Left ventricle myocardium inferior (tissue), 1 donor: ENCODE results near the gene CTDSPL2. TPM values are rescaled to one million over a fixed set of nuclear protein-coding genes. Genes with fewer than 3 reads are reported as not detected.

ENCODE experiments used
- DNase-seq: peaks from one replicate; pipeline ENCODE4 v3.0.0-alpha.2; 2020
- H3K27ac ChIP-seq: fragments of 200-600 bp; replicated peaks from 2 replicates; pipeline ENCODE4 v1.8.0; 2021
- H3K27me3 ChIP-seq: fragments of 200-600 bp; 2 replicates; pipeline ENCODE4 v1.8.0; 2021; ENCODE audit warnings: low read depth
- H3K36me3 ChIP-seq: fragments of 200-600 bp; 2 replicates; pipeline ENCODE4 v1.8.0; 2021
- H3K4me1 ChIP-seq: fragments of 200-600 bp; 2 replicates; pipeline ENCODE4 v1.8.0; 2021
- H3K4me3 ChIP-seq: fragments of 200-600 bp; 2 replicates; pipeline ENCODE4 v1.8.0; 2021; ENCODE audit warnings: mild to moderate bottlenecking, moderate library complexity
- H3K9me3 ChIP-seq: fragments of 200-600 bp; replicated peaks from 2 replicates; pipeline ENCODE4 v1.8.0; 2021
- CTCF ChIP-seq: fragments of 200-600 bp; IDR thresholded peaks from 2 replicates; pipeline ENCODE4 v1.8.0; 2021; ENCODE audit warnings: antibody characterized with exemption, mild to moderate bottlenecking, borderline replicate concordance
- intact Hi-C: fragments of 100-400 bp; cut with micrococcal nuclease; formaldehyde crosslinking; loops from one replicate; pipeline ENCODE4 v1.11.0; 2022
- total RNA-seq: library from RNA; stranded (reverse); fragmentation: NEBNext Ultra II Directional; extraction: Animal tissue kit (Norgen Biotek cat#: 25700); gene quantifications from one replicate; pipeline ENCODE4 v1.2.1, GENCODE V29; 2021
- donor health status: DM: no; HTN: yes; CAD: no; lungs with severe emphysema.

The CTDSPL2 gene
- total RNA-seq, 1 donor from 2014 or later = 14.7 TPM

GRCh38 chr15:44397869-44398268, 29.6 kb upstream of the CTDSPL2 start:
- no peak for DNase-seq
- TF ChIP-seq CTCF = no peak
- H3K36me3 ChIP-seq = peaks cover 8% of the 10 kb centered on the region
- H3K9me3 ChIP-seq = no peaks in the 10 kb centered on the region
- H3K4me3 ChIP-seq = no peak overlapping the region
- H3K4me1 ChIP-seq = no peaks in the 10 kb centered on the region
- H3K27me3 ChIP-seq = no peaks in the 10 kb centered on the region
- intact Hi-C loops = no loop called here
- no peak overlapping the region for H3K27ac ChIP-seq

- no peaks in the 10 kb centered on the region for H3K27me3 ChIP-seq
- no peak for DNase-seq
- H3K4me3 ChIP-seq = no peak overlapping the region
- no peaks in the 10 kb centered on the region for H3K9me3 ChIP-seq
- H3K36me3 ChIP-seq = no peaks in the 10 kb centered on the region
- TF ChIP-seq CTCF = no peak
- no peak overlapping the region for H3K27ac ChIP-seq
- intact Hi-C loops = no loop called here
- H3K4me1 ChIP-seq = no peaks in the 10 kb centered on the region
Observed at GRCh38 chr15:44414001-44414400, 13.4 kb upstream of the CTDSPL2 start.

GRCh38 chr15:44427756-44428724, 611 bp downstream of the CTDSPL2 start:
- H3K27me3 ChIP-seq = no peaks in the 10 kb centered on the region
- no peaks in the 10 kb centered on the region for H3K9me3 ChIP-seq
- peak overlapping the region; percentile 97 for H3K4me3 ChIP-seq
- DNase-seq = no peak
- peak overlapping the region; percentile 99 for H3K27ac ChIP-seq
- TF ChIP-seq CTCF = no peak
- no peaks in the 10 kb centered on the region for H3K36me3 ChIP-seq
- H3K4me1 ChIP-seq = peaks cover 46% of the 10 kb centered on the region
- intact Hi-C loops = no loop called here

- TF ChIP-seq CTCF = no peak
- intact Hi-C loops = no loop called here
- H3K27ac ChIP-seq = no peak overlapping the region
Observed at GRCh38 chr15:44435893-44436667, 8.7 kb downstream of the CTDSPL2 start.

GRCh38 chr15:44438402-44438801, 11.0 kb downstream of the CTDSPL2 start:
- intact Hi-C loops = no loop called here
- H3K9me3 ChIP-seq = peaks cover 7% of the 10 kb centered on the region
- no peaks in the 10 kb centered on the region for H3K27me3 ChIP-seq
- no peak for TF ChIP-seq CTCF
- no peak overlapping the region for H3K27ac ChIP-seq
- H3K4me3 ChIP-seq = no peak overlapping the region
- peaks cover 38% of the 10 kb centered on the region for H3K4me1 ChIP-seq
- no peaks in the 10 kb centered on the region for H3K36me3 ChIP-seq
- no peak for DNase-seq

More at GRCh38 chr15:44435893-44436667, 8.7 kb downstream of the CTDSPL2 start:
- Histone ChIP-seq H3K4me1 (peaks cover 33% of the 10 kb centered on the region), H3K4me3 (no peak overlapping the region), H3K9me3 (no peaks in the 10 kb centered on the region), H3K36me3 (no peaks in the 10 kb centered on the region), H3K27me3 (no peaks in the 10 kb centered on the region)
- DNase-seq = no peak
